Adipose tissue (tissue), 3 donors: ENCODE measurements around the gene INKA2. TPM values are rescaled to one million over a fixed set of nuclear protein-coding genes. Genes with fewer than 3 reads are reported as not detected.

Source experiments
- H3K27ac ChIP-seq: one replicate; pipeline ENCODE4 v1.5.1; 2013; ENCODE audit warnings: low read depth, low read length
- WGBS, 3 donors: extraction: QIAGEN DNeasy Blood & Tissue Kit; methylation state at CpG; one replicate each; pipeline ENCODE4 v1.1.7; 2013; 5-methylcytosine and 5-hydroxymethylcytosine counted together
- polyA plus RNA-seq, 3 donors: library from polyadenylated mRNA; stranded (reverse); fragments of 200-250 nt; gene quantifications; one replicate each; pipeline ENCODE4 v1.2.3, GENCODE V29; 2013
- donor health status: healthy with polysubstance abuse.
- donor health status: Bipolar disorder and iron deficiency.
- donor health status: healthy.

INKA2 gene
- polyA plus RNA-seq, 3 donors, result 0.66 to 6.3 (median 4.3) TPM

DNA sequence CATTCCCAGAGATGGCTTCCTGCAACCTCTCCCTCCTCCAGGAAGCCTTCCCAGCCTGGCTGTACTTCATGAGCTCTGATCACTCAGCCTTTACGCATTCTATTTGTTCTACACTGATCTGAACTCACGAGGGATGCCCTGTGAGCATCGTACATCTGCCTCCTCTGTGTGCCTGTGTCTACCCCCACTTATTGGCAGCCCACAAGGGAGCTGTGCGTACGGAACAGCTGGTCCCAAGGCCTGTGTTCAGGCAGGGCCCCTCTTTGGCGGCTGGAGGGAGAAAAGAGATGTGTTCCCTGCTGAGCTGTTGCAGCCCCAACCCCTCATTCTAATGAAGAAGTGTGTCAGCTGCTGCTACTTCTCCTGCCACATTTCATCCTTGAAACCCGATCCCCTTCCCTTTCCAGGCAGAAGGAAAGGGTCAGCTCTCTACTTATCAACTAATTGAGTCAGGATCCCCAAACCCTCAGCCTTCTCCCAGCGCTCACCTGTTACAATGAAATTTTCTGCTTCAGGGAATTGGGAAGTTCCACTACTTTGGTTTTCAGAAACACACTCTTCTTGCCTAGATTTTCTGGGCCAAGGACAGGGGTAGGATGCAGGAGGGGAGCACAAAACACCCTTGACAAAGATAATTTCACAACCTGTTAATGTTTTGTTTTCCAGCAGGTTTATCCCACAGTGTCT is 3.2 kb downstream of the INKA2 start:
- 77 to 87% (median 80%) methylated on average over 8 of the region's 8 CpGs for WGBS, 3 donors
- no peak overlapping the region for H3K27ac ChIP-seq

DNA sequence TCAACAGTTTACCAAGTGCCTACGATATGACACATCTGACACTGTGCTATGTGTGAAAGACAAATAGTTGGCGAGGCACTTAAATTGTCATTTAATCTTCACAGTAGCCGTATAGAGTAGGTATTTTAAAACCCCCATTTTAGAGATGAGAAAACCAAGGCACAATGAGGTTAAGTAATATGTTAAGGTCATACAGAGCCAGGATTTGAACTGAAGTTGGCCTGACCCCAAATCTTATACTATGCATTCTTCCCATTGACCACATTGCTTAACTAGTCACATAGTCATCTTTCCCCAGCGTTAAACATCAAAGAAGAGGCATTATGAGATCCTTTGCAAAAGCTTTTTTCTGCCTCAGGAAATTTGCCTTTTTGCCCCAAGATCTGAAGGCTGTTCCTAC is 3.9 kb downstream of the INKA2 start:
- 86 to 92% (median 92%) methylated on average over 4 of the region's 4 CpGs for WGBS, 3 donors
- no peak overlapping the region for H3K27ac ChIP-seq

DNA sequence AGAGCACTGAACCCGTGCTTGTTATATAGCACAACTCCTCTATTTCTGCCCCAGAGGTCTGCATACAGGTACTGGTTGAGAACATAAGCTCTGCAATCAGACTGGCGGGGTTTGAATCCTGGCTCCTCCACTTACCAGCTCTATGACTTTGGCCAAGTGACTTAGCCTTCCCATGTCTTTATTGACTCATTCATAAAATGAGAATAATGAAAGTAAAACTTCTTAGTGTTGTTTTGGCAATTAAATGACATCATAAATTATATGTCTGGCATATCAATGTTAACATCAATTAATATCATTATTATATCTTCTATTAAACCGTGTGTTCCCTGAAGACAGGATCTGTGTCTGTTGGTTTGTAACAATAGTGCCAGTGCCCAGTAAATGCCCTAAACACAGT is 4.3 kb downstream of the INKA2 start:
- no peak overlapping the region for H3K27ac ChIP-seq
- 78 to 88% (median 84%) methylated on average over 3 of the region's 3 CpGs for WGBS, 3 donors

DNA sequence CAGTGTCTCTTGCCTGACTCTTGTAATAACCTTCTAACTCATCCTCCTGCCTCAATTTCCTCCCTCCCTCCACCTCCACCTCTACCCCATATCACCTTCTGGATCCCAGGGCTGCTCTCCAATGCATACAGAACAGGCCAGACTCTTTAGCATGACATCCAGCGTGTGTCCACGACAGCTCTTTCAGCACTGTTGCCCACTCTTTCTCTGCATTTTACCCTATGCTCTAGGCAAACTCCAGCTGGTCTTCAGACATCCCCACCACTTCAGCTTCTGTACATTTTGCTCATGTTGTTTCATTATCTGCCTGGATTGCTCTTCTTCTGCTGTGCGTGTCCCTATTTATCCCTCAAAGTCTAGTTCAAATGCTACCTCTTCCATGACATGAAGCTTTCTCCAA is 4.8 kb downstream of the INKA2 start:
- H3K27ac ChIP-seq, result no peak overlapping the region
- WGBS, 3 donors, result 87 to 91% (median 90%) methylated on average over 3 of the region's 3 CpGs

DNA sequence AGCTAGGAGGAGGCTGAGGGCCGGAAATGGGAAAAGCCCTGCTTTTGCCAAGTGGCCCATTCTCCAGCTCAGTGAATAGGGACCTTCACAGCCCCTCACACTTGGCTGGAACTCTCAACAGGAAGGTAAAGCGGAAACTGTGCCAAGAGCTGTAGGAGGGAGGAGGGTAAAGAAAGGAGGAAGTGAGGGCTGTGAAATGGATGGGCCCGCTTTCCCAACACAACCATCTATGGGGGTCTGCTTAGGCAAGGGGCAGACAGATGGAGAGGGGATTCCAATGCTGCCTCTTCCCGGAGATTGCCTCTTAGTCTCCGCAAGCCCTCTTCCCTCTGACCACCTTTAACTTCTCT is 5.2 kb downstream of the INKA2 start:
- WGBS, 3 donors, result 30 to 82% (median 39%) methylated on average over 5 of the region's 5 CpGs
- no peak overlapping the region for H3K27ac ChIP-seq

DNA sequence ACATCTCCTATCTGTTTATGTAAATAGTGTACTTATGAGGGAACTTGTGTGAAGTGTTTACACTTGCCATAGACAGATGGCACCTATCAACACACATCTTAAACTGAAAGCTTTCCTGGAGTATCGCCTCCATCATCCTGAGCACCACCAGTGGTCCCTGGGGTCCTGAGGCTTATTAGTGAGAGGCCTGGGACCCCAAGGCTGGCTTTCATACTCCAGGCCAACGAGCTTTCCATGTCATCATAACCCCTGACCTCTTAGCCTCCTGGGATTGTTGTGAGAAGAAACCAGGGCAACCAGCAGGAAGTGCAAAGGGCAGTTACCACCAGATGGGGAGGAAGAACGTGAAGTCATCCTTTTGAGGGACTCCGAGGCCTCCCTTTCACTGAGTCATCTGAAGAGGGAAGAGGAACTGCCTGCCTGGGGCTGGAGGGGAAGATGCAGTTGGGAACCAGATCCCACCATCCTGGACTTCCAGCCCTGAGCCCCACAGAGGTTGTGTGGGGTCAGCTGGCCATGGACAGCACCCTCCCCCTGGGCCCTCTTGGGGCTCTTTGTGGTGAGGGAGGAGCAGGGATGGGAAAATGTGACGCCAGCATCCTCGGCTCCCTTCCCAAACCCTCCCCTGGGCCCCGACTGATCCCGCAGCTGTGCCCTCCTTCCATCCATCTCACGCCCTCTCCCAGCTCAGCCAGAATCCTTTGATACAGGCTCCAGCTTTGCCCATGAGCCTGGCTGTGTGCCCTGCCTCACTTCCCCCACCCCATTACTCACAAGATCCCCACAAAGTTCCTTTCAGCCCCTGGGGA is 5.8 kb downstream of the INKA2 start:
- WGBS, 3 donors, result 24 to 62% (median 34%) methylated on average over 9 of the region's 9 CpGs
- H3K27ac ChIP-seq, result no peak overlapping the region

DNA sequence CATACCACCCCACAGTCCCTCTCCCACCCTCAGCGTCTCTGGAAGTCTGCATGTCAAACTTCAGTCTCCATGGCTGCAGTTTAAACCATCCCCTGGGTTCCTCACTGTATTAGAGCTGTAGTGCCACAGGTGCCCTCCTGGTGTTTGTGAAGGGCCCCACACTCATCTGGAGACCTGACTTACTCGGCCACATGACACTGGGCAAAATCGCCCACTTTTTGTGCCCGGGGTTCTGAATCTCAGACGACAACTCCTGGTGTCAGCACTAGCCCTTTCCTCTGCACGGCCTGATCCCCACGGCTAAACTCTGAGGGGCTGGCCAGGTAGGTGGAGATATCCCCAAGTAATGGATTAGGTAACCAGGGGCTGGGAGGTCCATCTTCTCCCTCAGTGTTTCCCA is 6.5 kb downstream of the INKA2 start:
- WGBS, 3 donors, result 84 to 94% (median 93%) methylated on average over 7 of the region's 7 CpGs
- no peak overlapping the region for H3K27ac ChIP-seq

DNA sequence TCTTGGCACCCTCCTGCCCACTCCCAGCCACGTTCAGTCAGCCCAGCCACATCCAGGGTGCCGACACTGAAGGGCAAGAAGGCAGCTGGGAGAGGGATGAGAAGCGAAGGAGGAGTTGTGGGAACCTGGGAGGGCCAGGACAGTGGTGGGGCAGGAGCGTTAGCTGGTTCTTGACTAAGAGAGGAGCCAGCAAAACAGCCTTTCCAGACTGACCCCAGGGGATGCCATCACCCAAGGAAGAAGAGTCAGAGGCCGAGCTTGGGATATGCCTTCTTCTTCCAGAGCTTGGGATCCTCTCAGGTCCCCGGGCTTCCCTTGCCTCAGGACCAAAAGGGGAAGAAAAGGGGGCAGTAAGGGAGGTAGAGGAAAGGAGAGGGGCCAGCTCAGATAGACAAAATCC is 7.2 kb downstream of the INKA2 start:
- 75 to 77% (median 77%) methylated on average over 6 of the region's 6 CpGs for WGBS, 3 donors
- no peak overlapping the region for H3K27ac ChIP-seq

DNA sequence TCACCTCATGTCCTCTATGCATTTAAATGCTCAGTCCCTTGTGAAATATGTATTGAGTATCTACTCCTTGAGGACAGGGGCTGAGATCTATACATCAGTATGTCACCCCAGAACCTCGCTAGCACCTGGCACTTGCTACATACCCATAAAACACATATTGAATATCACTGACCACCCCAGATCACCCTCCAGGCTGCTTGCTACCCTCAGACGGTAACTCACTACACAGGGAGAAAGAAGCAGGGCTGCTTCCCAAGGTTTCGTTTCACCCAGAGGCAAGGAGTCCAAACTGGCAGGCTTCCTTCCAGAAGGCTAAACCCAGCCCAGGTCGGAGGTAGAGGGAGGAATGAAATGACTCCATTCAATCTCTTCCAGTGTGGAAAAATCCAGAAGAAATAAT is 8.5 kb downstream of the INKA2 start:
- WGBS, 3 donors, result 69 to 87% (median 72%) methylated on average over 4 of the region's 4 CpGs
- H3K27ac ChIP-seq, result no peak overlapping the region

DNA sequence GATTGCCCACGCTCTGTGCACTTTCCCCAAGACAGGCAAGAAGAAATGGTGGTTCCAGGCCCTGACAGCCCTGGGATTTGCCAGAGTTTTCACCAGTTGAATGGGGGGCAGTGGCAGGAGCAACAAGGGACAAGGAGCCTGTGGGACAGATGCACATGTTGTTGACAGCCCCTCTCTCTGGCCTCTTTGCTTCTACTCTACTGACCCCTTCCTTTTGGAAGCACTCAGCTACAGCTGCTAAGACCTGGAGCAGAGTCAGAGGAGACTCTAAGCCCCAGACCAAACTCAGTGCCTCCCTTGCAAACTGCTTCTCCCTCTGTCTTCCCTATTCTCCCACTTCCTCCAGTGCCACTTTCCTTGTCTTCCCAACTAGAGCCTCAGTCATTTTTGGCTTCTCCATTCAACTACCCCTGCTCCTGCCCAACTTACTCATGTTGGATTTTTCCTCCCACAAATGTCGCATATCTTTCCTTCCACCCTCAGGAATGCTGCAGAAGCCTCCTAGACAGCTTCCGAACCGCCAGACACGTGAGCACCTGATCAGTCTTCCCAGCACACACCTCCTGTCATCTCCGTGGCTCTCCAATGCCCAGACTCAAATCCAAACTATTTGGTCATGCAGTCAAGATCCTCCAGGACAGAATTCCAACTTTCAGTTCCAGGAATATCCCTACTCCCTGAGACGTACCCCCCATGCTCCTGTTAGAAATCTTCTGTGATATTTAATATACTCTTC is 9.1 kb downstream of the INKA2 start:
- no peak overlapping the region for H3K27ac ChIP-seq
- 75 to 81% (median 77%) methylated on average over 7 of the region's 7 CpGs for WGBS, 3 donors

DNA sequence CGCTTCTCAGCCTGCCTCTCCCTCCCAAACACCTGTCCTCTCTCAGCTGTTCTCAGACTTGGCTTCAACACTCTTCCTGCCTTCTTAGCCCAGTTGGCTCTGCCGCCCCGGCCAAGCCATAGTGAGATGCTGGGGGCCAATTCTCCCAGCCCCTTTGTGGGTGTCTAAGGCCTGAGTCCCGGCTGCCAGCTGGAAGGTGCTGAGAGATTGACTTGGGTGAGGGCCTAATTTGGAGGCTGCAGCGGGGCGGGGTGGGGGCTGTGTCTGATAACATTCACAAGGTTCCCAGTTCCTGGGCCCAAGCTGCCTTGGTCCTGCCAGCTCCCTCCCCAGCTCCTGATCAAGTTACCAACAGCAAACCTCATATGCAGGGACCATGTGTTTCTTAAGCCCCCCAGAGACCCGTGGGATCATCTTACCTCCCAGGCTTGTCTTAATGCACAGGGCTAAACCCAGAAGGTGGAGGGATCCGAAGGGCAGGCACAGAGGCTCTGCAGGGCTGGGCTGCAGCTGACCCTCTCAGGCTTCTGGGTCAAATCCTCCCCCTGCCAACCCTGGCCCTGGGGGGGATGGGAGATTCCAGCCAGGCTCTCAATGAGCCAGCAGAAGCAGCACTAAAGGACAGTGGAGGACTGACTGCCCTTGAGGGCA is 9.8 kb downstream of the INKA2 start:
- WGBS, 3 donors, result 56 to 59% (median 56%) methylated on average over 8 of the region's 8 CpGs
- H3K27ac ChIP-seq, result no peak overlapping the region

DNA sequence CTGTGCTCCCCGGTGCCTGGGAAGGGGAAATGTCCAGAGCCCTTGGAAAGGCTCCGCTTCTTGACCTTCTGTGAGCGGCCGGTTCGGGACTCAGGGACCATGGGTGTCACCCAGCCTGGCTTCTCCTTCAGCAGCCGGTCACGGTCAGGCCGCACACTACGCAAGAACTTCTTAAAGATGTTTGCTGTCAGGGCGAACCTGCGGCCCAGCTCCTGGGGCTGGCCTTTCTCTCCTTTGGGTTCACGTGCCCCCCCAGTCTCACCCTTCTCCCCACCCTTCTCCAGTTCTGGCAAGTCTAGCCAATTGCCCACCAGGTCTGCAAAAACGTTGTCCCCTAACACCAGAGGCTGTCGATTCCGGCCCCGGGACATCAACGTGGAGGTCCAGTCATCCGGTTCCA is 12.1 kb downstream of the INKA2 start:
- no peak overlapping the region for H3K27ac ChIP-seq
- WGBS, 3 donors, result 87 to 93% (median 87%) methylated on average over 18 of the region's 18 CpGs

DNA sequence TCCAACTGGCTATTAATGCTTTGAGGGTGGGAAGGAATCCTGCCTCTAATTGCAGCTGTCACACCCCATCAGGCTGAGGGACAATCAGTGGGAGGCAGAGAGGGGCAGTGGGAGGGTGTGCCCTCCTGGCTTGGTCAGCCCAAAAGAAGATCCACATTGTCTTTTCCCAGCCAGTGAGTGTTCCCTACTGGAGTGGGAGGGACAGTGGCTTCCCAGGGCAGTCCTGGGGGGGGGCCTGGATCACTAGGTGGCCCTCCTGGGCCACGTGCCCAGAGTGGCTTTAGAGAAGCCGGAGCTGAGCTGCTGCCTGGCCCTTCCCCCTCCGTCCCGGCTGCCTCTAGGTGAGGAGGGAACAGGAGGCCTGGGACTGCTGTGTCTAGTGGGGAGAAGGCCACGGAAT is 14.0 kb downstream of the INKA2 start:
- H3K27ac ChIP-seq, result no peak overlapping the region
- 43 to 67% (median 50%) methylated on average over 5 of the region's 5 CpGs for WGBS, 3 donors

DNA sequence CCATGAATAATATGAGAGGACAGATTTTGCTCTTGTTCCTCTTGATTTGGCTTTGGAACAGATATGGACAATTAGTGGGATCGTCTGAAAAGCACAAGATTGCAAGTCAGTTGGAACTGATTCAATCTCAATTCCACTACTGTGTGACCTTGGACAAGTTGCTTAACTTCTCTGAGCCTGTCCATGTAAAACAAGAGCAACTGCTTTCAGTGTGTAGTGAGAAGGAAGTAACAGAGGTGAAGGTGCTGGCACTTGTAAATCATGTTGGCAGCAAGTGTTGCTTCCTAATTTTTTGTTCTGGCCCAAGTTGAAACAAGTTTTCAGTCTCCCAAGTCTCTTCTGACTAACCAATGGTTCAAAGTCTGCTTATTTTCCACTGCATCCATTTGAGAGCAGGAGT is 15.3 kb downstream of the INKA2 start:
- H3K27ac ChIP-seq, result no peak overlapping the region
- 16 to 52% (median 42%) methylated on average over 1 of the region's 1 CpG for WGBS, 3 donors

DNA sequence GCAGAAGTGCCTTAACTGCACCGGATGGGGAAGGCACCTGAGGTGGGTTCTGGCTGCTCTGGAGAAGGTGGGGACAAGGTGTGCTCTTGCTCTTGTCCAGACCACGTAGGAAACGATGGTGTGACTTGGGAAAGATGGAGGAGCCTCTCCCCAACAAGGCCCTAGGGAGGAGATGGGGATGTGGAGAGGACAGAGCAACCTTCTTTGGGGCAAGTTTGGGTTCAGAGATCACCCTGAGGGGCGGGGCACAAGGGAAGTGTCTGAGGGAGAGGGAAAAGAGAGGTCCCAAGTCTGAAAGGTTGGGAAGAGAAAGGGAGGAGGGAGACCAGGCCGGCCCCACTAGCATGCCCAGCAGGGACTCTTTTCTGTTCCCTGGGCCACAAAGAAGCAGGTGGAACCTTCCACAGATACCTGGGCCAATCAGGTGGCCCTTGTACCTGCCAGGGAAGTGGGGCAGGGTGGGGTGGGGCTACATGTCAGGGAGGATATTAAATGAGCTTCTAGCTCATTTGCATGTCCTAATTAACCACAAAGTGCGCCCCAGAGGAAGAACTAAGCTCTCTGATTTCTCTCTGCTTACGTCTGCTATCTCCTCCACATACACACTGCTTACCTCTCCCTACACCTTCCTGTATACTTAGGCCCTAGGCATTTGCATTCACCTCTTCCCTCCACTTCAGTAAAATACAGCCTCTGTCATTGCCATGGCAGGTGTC is 15.9 kb downstream of the INKA2 start:
- H3K27ac ChIP-seq, result no peak overlapping the region
- 75 to 88% (median 81%) methylated on average over 7 of the region's 7 CpGs for WGBS, 3 donors

DNA sequence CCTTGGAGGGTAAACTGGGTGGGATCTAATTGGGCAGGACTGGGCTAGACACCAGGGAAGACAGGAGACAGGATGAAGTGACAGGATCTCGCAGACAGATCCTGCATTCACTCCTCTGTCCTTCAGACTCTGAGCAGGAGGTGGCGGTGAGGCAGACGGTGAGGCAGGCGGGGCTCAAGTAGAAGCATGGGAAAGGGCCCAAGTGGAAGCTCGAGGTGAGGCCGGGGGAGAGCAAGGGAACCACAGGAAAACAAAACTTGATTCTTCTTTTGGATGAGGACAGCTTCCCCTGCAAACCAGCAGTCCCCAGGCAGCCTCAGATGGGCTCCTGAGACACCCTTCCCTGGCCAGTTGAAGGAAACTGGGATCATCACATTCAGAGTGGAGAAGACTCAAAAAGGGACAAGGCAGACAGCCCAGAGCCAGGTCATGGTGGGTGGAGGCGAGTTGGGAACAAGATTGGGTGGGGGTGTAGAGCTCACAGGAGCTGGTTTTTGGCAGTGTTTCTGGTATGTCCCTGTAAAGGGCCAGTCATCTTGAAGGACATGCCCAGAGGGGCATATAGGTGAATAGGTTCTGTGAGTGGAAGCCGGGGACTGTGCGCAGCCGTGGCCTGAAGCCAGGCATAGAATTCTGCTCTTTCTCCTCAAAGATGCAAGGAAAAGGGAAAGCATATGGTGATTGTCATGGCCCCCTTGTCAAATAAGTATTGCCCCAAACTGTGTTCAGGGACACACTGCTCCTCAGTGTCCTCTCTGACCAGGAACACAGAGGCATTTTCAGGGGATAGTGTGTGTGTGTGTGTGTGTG is 18.0 kb downstream of the INKA2 start:
- 59 to 65% (median 63%) methylated on average over 10 of the region's 10 CpGs for WGBS, 3 donors
- peak overlapping the region; percentile 71 for H3K27ac ChIP-seq

DNA sequence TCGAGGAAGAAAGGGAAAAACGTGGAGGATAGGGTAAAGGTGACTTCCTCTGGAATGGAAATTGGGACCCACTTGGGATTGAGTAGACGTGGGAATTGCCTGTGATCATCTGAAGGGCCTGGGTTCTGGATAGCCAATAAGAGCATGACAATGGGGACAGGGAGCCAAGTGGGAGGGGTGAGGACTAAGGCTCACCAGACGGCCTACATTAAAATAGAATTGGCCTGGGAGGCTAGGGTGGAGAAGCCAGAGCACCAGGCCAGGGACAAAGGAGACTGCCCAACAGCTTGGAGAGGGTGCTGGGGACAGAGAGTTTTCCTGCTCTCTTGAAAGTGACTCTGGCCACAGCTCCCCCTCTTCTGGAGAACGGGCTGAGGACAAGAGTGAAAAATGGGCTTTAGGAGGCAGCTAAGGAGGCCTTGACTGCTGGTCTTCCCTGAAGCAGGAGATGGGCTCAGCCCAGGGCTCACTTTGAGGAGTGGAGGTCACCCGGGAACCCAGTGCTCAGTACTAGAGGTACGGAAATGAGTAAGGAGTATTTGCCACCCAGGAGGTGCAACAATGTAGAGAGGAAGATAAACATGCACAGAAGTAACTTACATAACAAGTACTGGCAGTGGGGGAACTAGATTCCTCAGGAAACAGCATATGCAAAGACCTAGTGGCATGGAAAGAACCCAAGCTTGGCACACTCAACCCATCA is 18.8 kb downstream of the INKA2 start:
- WGBS, 3 donors, result 55 to 64% (median 56%) methylated on average over 7 of the region's 7 CpGs
- H3K27ac ChIP-seq, result peak overlapping the region; percentile 71
